H1 (cell line): ENCODE results near the gene GAS7. TPM values are rescaled to one million over a fixed set of nuclear protein-coding genes. Genes with fewer than 3 reads are reported as not detected.

Experiments used
- CTCF ChIA-PET: fragments of 300-600 bp; sonication (Branson Sonifier 250); formaldehyde crosslinking; loops from one replicate; lab custom pipeline; 2021; ENCODE audit not compliant: partially characterized antibody; lab: Charles Lee
- POLR2A ChIA-PET: fragments of 300-600 bp; sonication (Branson Sonifier 250); formaldehyde crosslinking; loops from one replicate; lab custom pipeline; 2021; ENCODE audit warnings: inconsistent platforms; ENCODE audit not compliant: partially characterized antibody; lab: Charles Lee
- DNase-seq, 2 experiments: peaks; one replicate each; pipeline versions ENCODE4 v3.0.0 to v3.0.0-alpha.2; 2010 to 2022; ENCODE audit warnings: low spot score in 2 of 2, low read depth in 1 of 2, mixed read lengths in 1 of 2
- FAIRE-seq: peaks from 2 replicates; lab custom pipeline; 2011; peaks lifted over from hg19 to GRCh38; lab: Jason Lieb, UNC
- H2AFZ ChIP-seq: 2 replicates; pipeline ENCODE4 v1.8.1; 2012; ENCODE audit warnings: low read length, inconsistent platforms
- H2AK5ac ChIP-seq: 2 replicates; pipeline ENCODE4 v1.6.1; 2013; ENCODE audit warnings: low read depth, low read length
- H2BK120ac ChIP-seq: replicated peaks from 2 replicates; pipeline ENCODE3; 2013; ENCODE audit warnings: low read depth, low read length, inconsistent platforms
- H2BK12ac ChIP-seq: 2 replicates; pipeline ENCODE4 v1.6.1; 2013; ENCODE audit warnings: low read depth, low read length
- H2BK15ac ChIP-seq: 2 replicates; pipeline ENCODE4 v1.6.1; 2013; ENCODE audit warnings: low read length
- H2BK20ac ChIP-seq: 2 replicates; pipeline ENCODE4 v1.6.1; 2013; ENCODE audit warnings: low read length
- H2BK5ac ChIP-seq: 2 replicates; pipeline ENCODE4 v1.6.1; 2013; ENCODE audit warnings: low read depth, low read length
- H3K14ac ChIP-seq: 2 replicates; pipeline ENCODE4 v1.6.1; 2013; ENCODE audit warnings: inconsistent platforms; ENCODE audit not compliant: insufficient read length
- H3K18ac ChIP-seq: 2 replicates; pipeline ENCODE4 v1.6.1; 2013; ENCODE audit warnings: low read length; ENCODE audit errors: extremely low read depth
- H3K23ac ChIP-seq: 2 replicates; pipeline ENCODE4 v1.6.1; 2013; ENCODE audit warnings: inconsistent platforms; ENCODE audit not compliant: insufficient read length
- H3K23me2 ChIP-seq: 2 replicates; pipeline ENCODE4 v1.6.1; 2013; ENCODE audit warnings: low read depth, low read length
- H3K27ac ChIP-seq: 2 replicates; pipeline ENCODE4 v1.6.1; 2011; ENCODE audit warnings: low read depth, low read length, inconsistent platforms
- H3K27me3 ChIP-seq, 4 experiments: replicated peaks in 1 of 4; 1 replicate in 1 of 4; 2 replicates in 3 of 4; pipeline versions ENCODE4 v1.6.1 to v1.8.1; 2011 to 2013; ENCODE audit warnings: low read length in 3 of 4, mild to moderate bottlenecking in 3 of 4, inconsistent platforms in 2 of 4, mixed read lengths in 2 of 4, moderate library complexity in 1 of 4; ENCODE audit not compliant: control insufficient read depth in 3 of 4, insufficient read depth in 3 of 4; ENCODE audit errors: extremely low read depth in 1 of 4
- H3K36me3 ChIP-seq, 4 experiments: 2 replicates each; pipeline versions ENCODE4 v1.6.1 to v1.8.1; 2011 to 2013; ENCODE audit warnings: mild to moderate bottlenecking in 4 of 4, low read length in 3 of 4, moderate library complexity in 2 of 4, control low read depth in 1 of 4, inconsistent platforms in 1 of 4; ENCODE audit not compliant: insufficient read depth in 4 of 4, control insufficient read depth in 2 of 4
- H3K4ac ChIP-seq: replicated peaks from 2 replicates; pipeline ENCODE3; 2013; ENCODE audit warnings: low read length, low read depth, mixed read lengths, inconsistent platforms; ENCODE audit not compliant: insufficient read length
- H3K4me1 ChIP-seq, 4 experiments: replicated peaks in 1 of 4; 1 replicate in 1 of 4; 2 replicates in 3 of 4; pipeline versions ENCODE4 v1.6.1 to v1.8.1; 2011 to 2013; ENCODE audit warnings: low read length in 3 of 4, inconsistent platforms in 2 of 4, mixed read lengths in 1 of 4; ENCODE audit not compliant: insufficient read depth in 4 of 4, control insufficient read depth in 3 of 4
- H3K4me2 ChIP-seq, 2 experiments: 2 replicates each; pipeline versions ENCODE4 v1.6.1 to v1.8.1; 2011 to 2013; ENCODE audit warnings: low read depth in 2 of 2, low read length in 2 of 2, control low read depth in 1 of 2, inconsistent platforms in 1 of 2, mild to moderate bottlenecking in 1 of 2; ENCODE audit not compliant: insufficient read depth in 1 of 2
- H3K4me3 ChIP-seq, 4 experiments: fragments of 200-600, 300-600 bp in 1 of 4; sonication (generic), shearing (Covaris generic), sonication (Bioruptor Twin) in 1 of 4; 2 replicates each; pipeline versions ENCODE4 v1.5.1 to v1.8.1; 2011 to 2016; ENCODE audit warnings: low read length in 4 of 4, low read depth in 3 of 4, control low read depth in 2 of 4, inconsistent platforms in 2 of 4, mild to moderate bottlenecking in 2 of 4, mixed read lengths in 1 of 4, moderate library complexity in 1 of 4; ENCODE audit not compliant: insufficient read depth in 2 of 4; ENCODE audit errors: extremely low read depth in 1 of 4
- H3K56ac ChIP-seq: replicated peaks from 2 replicates; pipeline ENCODE3; 2013; ENCODE audit warnings: low read depth, mild to moderate bottlenecking, mixed read lengths, low read length, inconsistent platforms; ENCODE audit not compliant: insufficient read length
- H3K79me1 ChIP-seq: 2 replicates; pipeline ENCODE4 v1.6.1; 2013; ENCODE audit warnings: low read depth, low read length, control low read depth
- H3K79me2 ChIP-seq, 2 experiments: 2 replicates each; pipeline versions ENCODE4 v1.6.1 to v1.8.1; 2012 to 2013; ENCODE audit warnings: low read length in 2 of 2, mild to moderate bottlenecking in 2 of 2, inconsistent platforms in 1 of 2; ENCODE audit not compliant: insufficient read depth in 2 of 2, control insufficient read depth in 1 of 2
- H3K9ac ChIP-seq, 4 experiments: replicated peaks in 1 of 4; 1 replicate in 1 of 4; 2 replicates in 3 of 4; pipeline versions ENCODE4 v1.6.1 to v1.8.1; 2011 to 2013; ENCODE audit warnings: low read depth in 3 of 4, low read length in 3 of 4, control low read depth in 2 of 4, mild to moderate bottlenecking in 2 of 4, moderate library complexity in 2 of 4, inconsistent platforms in 1 of 4; ENCODE audit errors: extremely low read depth in 1 of 4
- H3K9me3 ChIP-seq, 2 experiments: 2 replicates each; pipeline versions ENCODE4 v1.6.1 to v1.8.1; 2012 to 2013; ENCODE audit warnings: mild to moderate bottlenecking in 2 of 2, moderate library complexity in 2 of 2, control low read depth in 1 of 2, inconsistent platforms in 1 of 2, low read depth in 1 of 2, low read length in 1 of 2, mixed read lengths in 1 of 2; ENCODE audit not compliant: insufficient read depth in 2 of 2
- H4K20me1 ChIP-seq, 2 experiments: replicated peaks in 1 of 2; 2 replicates each; pipeline versions ENCODE3 to v1.8.1; 2011 to 2013; ENCODE audit warnings: inconsistent platforms in 2 of 2, low read length in 2 of 2, mild to moderate bottlenecking in 1 of 2; ENCODE audit not compliant: insufficient read depth in 2 of 2, control insufficient read depth in 1 of 2
- H4K5ac ChIP-seq: 2 replicates; pipeline ENCODE4 v1.6.1; 2013; ENCODE audit warnings: low read length, low read depth, mixed read lengths, inconsistent platforms; ENCODE audit not compliant: insufficient read length
- H4K8ac ChIP-seq: 2 replicates; pipeline ENCODE4 v1.8.0; 2013; ENCODE audit warnings: mild to moderate bottlenecking, moderate library complexity, low read length, inconsistent platforms; ENCODE audit not compliant: insufficient read depth; ENCODE audit errors: extremely low read depth
- H4K91ac ChIP-seq: replicated peaks from 2 replicates; pipeline ENCODE3; 2013; ENCODE audit warnings: low read length, mixed read lengths, inconsistent platforms; ENCODE audit not compliant: insufficient read length
- ASH2L ChIP-seq: fragments of 200-600, 300-600 bp; sonication (generic); IDR thresholded peaks from one replicate; pipeline ENCODE4 v1.7.1; 2017; ENCODE audit warnings: low read length
- ATF3 ChIP-seq: IDR thresholded peaks from 2 replicates; pipeline ENCODE4 v1.6.1; 2011; ENCODE audit warnings: low read depth, mild to moderate bottlenecking, low read length; ENCODE audit not compliant: insufficient read depth
- CEBPB ChIP-seq: IDR thresholded peaks from 2 replicates; pipeline ENCODE4 v1.6.1; 2012; ENCODE audit warnings: low read depth, low read length
- CREB1 ChIP-seq: IDR thresholded peaks from 2 replicates; pipeline ENCODE4 v1.6.1; 2012; ENCODE audit warnings: inconsistent platforms
- CTBP2 ChIP-seq: IDR thresholded peaks from 2 replicates; pipeline ENCODE4 v1.7.0; 2011; ENCODE audit warnings: borderline replicate concordance, mild to moderate bottlenecking, moderate library complexity, mixed read lengths, low read length; ENCODE audit not compliant: insufficient read depth, insufficient read length
- CTCF ChIP-seq, 3 experiments: IDR thresholded peaks; 1 replicate in 2 of 3; 2 replicates in 1 of 3; pipeline versions ENCODE4 v1.5.1 to v1.6.1; 2011; ENCODE audit warnings: low read length in 3 of 3, mild to moderate bottlenecking in 3 of 3, inconsistent platforms in 2 of 3, low read depth in 1 of 3, moderate library complexity in 1 of 3; ENCODE audit not compliant: insufficient read depth in 1 of 3; ENCODE audit errors: control extremely low read depth in 1 of 3
- MAX ChIP-seq: IDR thresholded peaks from 2 replicates; pipeline ENCODE4 v1.6.1; 2012; ENCODE audit warnings: inconsistent platforms
- RAD21 ChIP-seq, 2 experiments: IDR thresholded peaks in 1 of 2; conservative IDR thresholded peaks in 1 of 2; 2 replicates each; pipeline ENCODE4 v1.6.1; 2011; ENCODE audit warnings: low read depth in 2 of 2, low read length in 2 of 2, improper control_type of control experiment in 1 of 2, inconsistent platforms in 1 of 2, mild to moderate bottlenecking in 1 of 2, moderate library complexity in 1 of 2
- whole genome bisulfite sequencing, 2 experiments: shearing (Covaris generic) in 1 of 2; methylation state at CpG; one replicate each; pipeline versions ENCODE4 v1.1.6 to v1.1.7; 2013 to 2015; ENCODE audit warnings: low lambda C conversion rate in 2 of 2, mixed read lengths in 2 of 2, inconsistent platforms in 1 of 2, low coverage in 1 of 2, missing lambda C conversion rate in 1 of 2; ENCODE audit not compliant: insufficient replicate concordance in 2 of 2, insufficient coverage in 1 of 2, insufficient read length in 1 of 2; ENCODE audit errors: extremely low coverage in 1 of 2, missing lambda C conversion rate in 1 of 2; 5-methylcytosine and 5-hydroxymethylcytosine counted together
- polyA plus RNA-seq, 7 experiments: library from polyadenylated mRNA; depleted of rRNA in 3 of 7; stranded (reverse) in 5 of 7; unstranded in 2 of 7; fragments of >200 nt in 5 of 7; fragments of 200-250 nt in 2 of 7; gene quantifications; 1 replicate in 5 of 7; 2 replicates in 1 of 7; 4 replicates in 1 of 7; pipeline versions ENCODE4 v1.2.1 to v1.2.3, GENCODE V29; 2011 to 2013; ENCODE audit warnings: missing spikeins in 2 of 7, mixed read lengths in 2 of 7
- total RNA-seq: library from RNA; stranded (reverse); fragmentation: NEBNext Ultra II Directional; extraction: Animal tissue kit (Norgen Biotek cat#: 25700); gene quantifications from 2 replicates; pipeline ENCODE4 v1.2.1, GENCODE V29; 2021

Gene GAS7
- total and polyA plus RNA-seq, 2 of the 8 experiments (the other 6 are each of a cell fraction or from before 2014, with no cell fraction given) = 5.0 to 14.5 TPM

GRCh38 chr17:9987779-9988585, 210.4 kb downstream of the GAS7 start:
- no peak overlapping the region for H3K9ac ChIP-seq
- 67% methylated on average over 7 of the region's 7 CpGs; no CpG with 5 or more reads in 1 of the 2 experiments for WGBS, 2 experiments
- CTCF ChIA-PET = interaction anchor here (0.6 to 12.4 kb wide), 26 partner anchors 10 to 298 kb away, joined by 3 to 140 read pairs (median 4); partner anchors contain the start of gene GAS7

More at GRCh38 chr17:9987779-9988585, 210.4 kb downstream of the GAS7 start:
- no peak overlapping the region for H2BK5ac ChIP-seq
- H3K79me1 ChIP-seq = no peaks in the 10 kb centered on the region
- peak overlapping the region; percentile 84; the same call in 1 of the 2 replicates for H2BK12ac ChIP-seq
- POLR2A ChIA-PET = no interaction called here
- FAIRE-seq (peak; percentile 39), DNase-seq (peak in 1 of 2 experiments; percentile 72)
- 0 out of 2 replicates have a peak, but pooled peaks cover 2% of the 10 kb centered on the region for H3K23me2 ChIP-seq
- no peak overlapping the region for H2BK120ac ChIP-seq
- 0 out of 2 replicates have a peak overlapping the region, but pooled peaks have one; percentile 61 for H2BK20ac ChIP-seq
- no peak overlapping the region for H3K23ac ChIP-seq
- no peaks in the 10 kb centered on the region for H3K36me3 ChIP-seq
- no peak overlapping the region for H4K8ac ChIP-seq
- no peak overlapping the region for H3K14ac ChIP-seq
- no peak overlapping the region; the same call in 1 of the 2 replicates for H3K18ac ChIP-seq
- peak overlapping the region; percentile 44 for H4K91ac ChIP-seq
- H3K4me3 ChIP-seq = no peak overlapping the region
- no peak overlapping the region for H4K5ac ChIP-seq
- H3K4me2 ChIP-seq = no peak overlapping the region
- H2BK15ac ChIP-seq = no peak overlapping the region
- H3K79me2 ChIP-seq = no peaks in the 10 kb centered on the region
- H4K20me1 ChIP-seq = no peaks in the 10 kb centered on the region
- no peak for TF ChIP-seq ATF3
- TF ChIP-seq RAD21 (IDR thresholded peaks at IDR 0.05 in 1 of 2, conservative IDR thresholded peaks at IDR 0.05 in 1 of 2; ENCODE audit: low read depth in 2 of 2, low read length in 2 of 2) = peak; percentile 39 to 61
- peak; percentile 60 to 79 (median 66) for TF ChIP-seq CTCF (IDR thresholded peaks at IDR 0.05; ENCODE audit: control extremely low read depth in 1 of 3, insufficient read depth in 1 of 3, low read depth in 1 of 3, low read length in 3 of 3)
- TF ChIP-seq ASH2L = no peak
- TF ChIP-seq MAX = no peak
- TF ChIP-seq CREB1 = no peak
- no peak for TF ChIP-seq CTBP2
- no peak for TF ChIP-seq CEBPB
- no peak overlapping the region for H2AFZ ChIP-seq
- no peak overlapping the region for H3K4ac ChIP-seq
- no peaks in the 10 kb centered on the region for H3K27me3 ChIP-seq
- H3K4me1 ChIP-seq = no peaks in the 10 kb centered on the region
- no peak overlapping the region for H3K56ac ChIP-seq
- H3K27ac ChIP-seq = no peak overlapping the region
- peaks cover 0 to 4% of the 10 kb centered on the region in 2 experiments; a peak in 1 of 4 replicates for H3K9me3 ChIP-seq
- no peak overlapping the region for H2AK5ac ChIP-seq
